ENCODE measurements around the gene RBBP8NL. TPM values are rescaled to one million over a fixed set of nuclear protein-coding genes. Genes with fewer than 3 reads are reported as not detected.
A peak's percentile ranks its signal among the peaks of the same experiment; 100 is the strongest.

Gene RBBP8NL
- total RNA-seq, 4 donors from 2014 or later, result 4.3 to 8.5 (median 6.3) TPM

DNA sequence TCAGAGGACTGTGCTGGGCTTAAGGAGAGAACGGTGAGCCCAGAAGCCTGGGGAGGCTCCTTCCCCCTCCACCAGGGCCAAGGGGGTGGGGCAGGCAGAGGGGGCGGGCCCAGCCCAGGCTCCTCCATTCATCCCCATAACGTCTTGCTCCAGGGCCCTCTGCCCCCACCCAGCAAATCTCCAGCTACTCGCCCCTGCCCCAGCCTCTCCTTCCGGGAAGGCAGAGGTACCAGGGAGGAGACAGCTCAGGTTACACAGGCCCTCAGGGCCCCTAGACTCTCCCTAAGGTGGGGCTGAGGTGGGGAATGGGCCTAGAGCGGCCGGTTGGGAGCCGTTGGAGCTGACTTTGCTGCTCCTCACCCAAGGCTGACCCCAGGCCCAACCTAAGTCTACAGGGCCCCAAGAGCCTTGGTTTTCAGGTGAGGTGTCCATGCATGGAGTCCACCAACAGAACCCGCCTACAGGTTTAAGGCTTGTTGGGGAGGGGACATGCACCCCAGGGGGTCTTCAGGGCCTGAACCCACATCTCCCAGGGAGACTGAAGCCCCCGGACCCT, 61.4 kb downstream of the RBBP8NL start:
- WGBS, 2 donors, result 6 to 9% methylated on average over 7 to 9 of the region's 10 CpGs
- peak overlapping the region; percentile 63 for H3K4me3 ChIP-seq (ENCODE audit: low read depth, poor library complexity, severe bottlenecking)
- DNase-seq (ENCODE audit: low spot score in 2 of 2), result peak in 1 of 2 donors; percentile 92
- intact Hi-C loops (cut with DNase I; ENCODE audit: low total_unique reads), result loop anchor here (10.0 kb wide), 1 partner anchor 51 kb away; no protein-coding TSS in a partner anchor
- TF ChIP-seq, protein P1, sequence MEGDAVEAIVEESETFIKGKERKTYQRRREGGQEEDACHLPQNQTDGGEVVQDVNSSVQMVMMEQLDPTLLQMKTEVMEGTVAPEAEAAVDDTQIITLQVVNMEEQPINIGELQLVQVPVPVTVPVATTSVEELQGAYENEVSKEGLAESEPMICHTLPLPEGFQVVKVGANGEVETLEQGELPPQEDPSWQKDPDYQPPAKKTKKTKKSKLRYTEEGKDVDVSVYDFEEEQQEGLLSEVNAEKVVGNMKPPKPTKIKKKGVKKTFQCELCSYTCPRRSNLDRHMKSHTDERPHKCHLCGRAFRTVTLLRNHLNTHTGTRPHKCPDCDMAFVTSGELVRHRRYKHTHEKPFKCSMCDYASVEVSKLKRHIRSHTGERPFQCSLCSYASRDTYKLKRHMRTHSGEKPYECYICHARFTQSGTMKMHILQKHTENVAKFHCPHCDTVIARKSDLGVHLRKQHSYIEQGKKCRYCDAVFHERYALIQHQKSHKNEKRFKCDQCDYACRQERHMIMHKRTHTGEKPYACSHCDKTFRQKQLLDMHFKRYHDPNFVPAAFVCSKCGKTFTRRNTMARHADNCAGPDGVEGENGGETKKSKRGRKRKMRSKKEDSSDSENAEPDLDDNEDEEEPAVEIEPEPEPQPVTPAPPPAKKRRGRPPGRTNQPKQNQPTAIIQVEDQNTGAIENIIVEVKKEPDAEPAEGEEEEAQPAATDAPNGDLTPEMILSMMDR (IDR thresholded peaks at IDR 0.05), result no peak
- TF ChIP-seq POLR2A (IDR thresholded peaks at IDR 0.05), result no peak

DNA sequence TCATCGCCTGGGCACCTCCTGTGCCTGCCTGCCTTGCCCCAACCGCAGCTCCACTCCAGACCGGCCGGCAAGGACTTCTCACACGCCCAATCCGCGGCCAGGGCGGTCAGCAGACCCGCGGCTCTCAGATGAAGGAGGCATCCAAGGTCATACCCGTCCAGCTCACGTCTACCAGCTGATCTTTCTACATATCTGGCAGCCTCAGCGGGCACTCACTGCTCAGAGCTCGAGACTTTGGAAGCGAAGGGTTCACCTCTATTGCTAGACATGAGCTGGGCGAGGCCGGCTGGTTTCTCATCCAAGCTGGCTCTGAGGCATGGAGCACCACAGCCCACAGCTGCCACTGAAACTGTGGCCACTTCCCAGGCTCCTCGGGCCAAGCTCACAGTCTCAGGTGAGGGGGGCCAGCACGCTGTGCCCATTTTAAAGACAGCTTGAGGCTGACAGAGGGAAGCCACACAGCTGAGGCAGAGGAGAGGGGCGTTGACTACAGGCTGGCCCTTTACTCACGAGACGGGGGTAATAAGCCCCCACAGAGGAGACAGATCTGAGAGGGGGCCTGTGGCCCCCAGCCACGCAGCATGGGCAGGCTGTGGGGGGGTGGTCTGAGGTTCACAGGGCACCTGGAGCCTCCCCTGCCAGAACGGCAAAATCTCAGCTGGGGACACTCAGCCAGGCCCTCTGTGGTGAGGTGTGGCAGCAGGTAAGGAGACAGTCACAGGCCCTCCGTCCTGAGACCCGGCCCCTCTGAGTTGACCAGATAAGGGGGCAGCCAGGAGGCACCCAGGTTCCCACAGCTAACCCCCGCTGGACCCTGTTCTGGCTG, 62.2 kb downstream of the RBBP8NL start:
- DNase-seq (ENCODE audit: low spot score in 2 of 2), result no peak
- H3K4me3 ChIP-seq (ENCODE audit: low read depth, poor library complexity, severe bottlenecking), result no peak overlapping the region
- intact Hi-C loops (cut with DNase I; ENCODE audit: low total_unique reads), result loop anchor here (10.0 kb wide), 1 partner anchor 50 kb away; no protein-coding TSS in a partner anchor
- WGBS, 2 donors, result 20 to 24% methylated on average over 23 to 26 of the region's 27 CpGs
- no peak for TF ChIP-seq POLR2A (IDR thresholded peaks at IDR 0.05)
- TF ChIP-seq, protein P1 (IDR thresholded peaks at IDR 0.05), result no peak

DNA sequence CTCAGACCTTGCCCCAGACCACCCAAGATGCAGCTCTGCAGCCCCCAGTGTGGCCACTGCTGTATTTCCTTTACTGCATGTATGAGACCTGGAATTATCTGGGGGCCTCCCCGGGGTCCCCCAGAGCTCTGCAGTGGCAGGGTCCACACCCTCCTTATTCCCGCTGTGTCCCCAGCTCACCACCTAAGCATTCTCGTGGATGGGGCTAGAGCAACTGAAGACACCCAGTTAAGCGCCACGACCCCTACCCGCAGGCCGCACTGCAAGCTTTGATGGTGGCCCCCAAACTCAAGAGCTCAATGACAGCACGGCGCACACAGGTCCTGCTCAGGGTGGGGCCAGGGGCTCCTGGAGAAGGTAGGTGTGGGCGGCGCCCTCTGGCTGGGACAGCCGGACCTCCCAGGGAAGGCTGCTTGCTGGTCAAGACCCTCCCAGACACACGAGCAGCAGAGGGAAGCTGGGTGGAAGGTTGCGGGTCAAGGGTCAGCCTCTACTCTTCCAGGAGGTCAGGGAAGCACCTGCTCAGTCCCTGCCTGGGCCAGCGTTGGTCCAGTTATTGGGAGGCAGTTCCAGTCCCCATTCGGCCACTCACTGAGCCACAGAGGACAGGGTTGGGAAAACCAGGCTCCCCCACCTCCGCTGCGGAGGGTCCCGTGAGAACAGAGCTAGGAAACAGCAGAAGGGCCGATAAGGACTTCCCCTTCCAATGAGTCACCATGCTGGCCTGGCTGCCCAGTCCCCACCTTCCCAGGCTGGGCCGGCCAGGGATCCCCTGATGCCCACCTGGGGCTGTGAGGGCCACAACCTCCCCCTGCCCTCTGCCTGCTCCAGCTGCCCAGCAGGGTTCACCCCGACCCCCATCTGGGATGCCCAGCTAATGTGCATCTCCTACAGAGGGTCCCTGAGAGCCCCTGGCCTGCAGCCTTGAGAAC, 63.2 kb downstream of the RBBP8NL start:
- DNase-seq (ENCODE audit: low spot score in 2 of 2), result peak in 1 of 2 donors; percentile 89
- H3K4me3 ChIP-seq (ENCODE audit: low read depth, poor library complexity, severe bottlenecking), result no peak overlapping the region
- intact Hi-C loops (cut with DNase I; ENCODE audit: low total_unique reads), result loop anchor here (10.0 kb wide), 1 partner anchor 49 kb away; no protein-coding TSS in a partner anchor
- WGBS, 2 donors, result 50 to 51% methylated on average over 22 of the region's 22 CpGs
- no peak for TF ChIP-seq POLR2A (IDR thresholded peaks at IDR 0.05)
- TF ChIP-seq, protein P1 (IDR thresholded peaks at IDR 0.05), result no peak

DNA sequence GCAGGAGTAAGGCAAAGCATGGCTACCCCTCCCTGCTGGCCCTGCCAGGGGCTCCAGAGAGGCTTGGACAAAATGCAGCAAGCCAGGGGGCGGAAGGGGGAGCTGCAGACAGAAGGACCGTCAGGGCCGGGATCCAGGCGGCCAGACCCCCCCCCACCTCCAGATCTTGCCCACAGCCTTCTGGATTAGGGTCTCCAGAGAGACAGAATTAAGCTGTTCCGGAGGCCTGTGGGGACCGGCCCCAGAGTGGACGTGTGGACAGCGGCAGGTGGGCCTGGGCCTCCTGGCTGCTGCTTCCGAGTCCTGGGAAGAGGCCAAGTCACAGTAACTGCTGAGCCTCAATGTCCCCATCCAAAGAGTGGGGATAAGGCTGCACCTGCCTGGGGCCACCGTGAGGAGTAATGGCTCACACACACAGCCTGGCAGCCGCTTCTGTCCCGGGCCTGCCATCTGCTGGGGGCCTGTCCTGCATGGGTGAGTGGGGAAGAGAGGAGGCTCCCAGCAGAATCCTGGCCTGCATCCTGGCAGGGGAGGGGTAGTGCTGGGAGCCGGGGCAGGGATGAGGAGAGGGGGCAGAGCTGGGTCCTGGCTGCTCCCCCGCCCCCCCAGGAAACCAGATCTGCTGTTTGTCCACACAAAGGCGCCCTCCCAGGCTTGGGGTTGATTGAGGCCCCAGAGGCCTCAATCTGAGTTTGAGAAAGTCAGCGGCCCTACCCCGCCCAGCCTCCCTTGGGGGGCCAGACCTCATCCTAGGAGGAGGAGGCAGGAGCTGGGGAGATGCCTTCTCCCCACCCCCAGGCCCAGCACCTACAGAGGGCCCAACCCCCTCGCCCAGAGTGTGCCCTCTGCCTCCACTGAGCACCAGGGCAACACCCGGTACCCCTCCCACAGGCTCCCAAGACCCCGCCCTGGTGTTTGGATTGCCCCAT, 64.1 kb downstream of the RBBP8NL start:
- DNase-seq (ENCODE audit: low spot score in 2 of 2), result peak in 1 of 2 donors; percentile 84
- TF ChIP-seq, protein P1 (IDR thresholded peaks at IDR 0.05), result no peak
- TF ChIP-seq POLR2A (IDR thresholded peaks at IDR 0.05), result no peak
- WGBS, 2 donors, result 46 to 62% methylated on average over 17 to 19 of the region's 20 CpGs
- intact Hi-C loops (cut with DNase I; ENCODE audit: low total_unique reads), result loop anchor here (10.0 kb wide), 1 partner anchor 48 kb away; no protein-coding TSS in a partner anchor
- H3K4me3 ChIP-seq (ENCODE audit: low read depth, poor library complexity, severe bottlenecking), result no peak overlapping the region
